GM18505 (cell line): ENCODE measurements around the gene HYDIN.
"Not testable (repeated sequence)": the region's sequence is repeated elsewhere in the genome, so short reads cannot be mapped to it uniquely, and the experiment has no call there.

Experiments used
- ATAC-seq: cut with Tn5 transposase; IDR thresholded peaks from one replicate; pipeline ENCODE4 v1.9.1; 2021; ENCODE audit not compliant: unreplicated experiment
- POLR2A ChIP-seq: IDR thresholded peaks from 4 replicates; pipeline ENCODE4 v1.6.1; 2011; ENCODE audit warnings: borderline replicate concordance; ENCODE audit not compliant: insufficient read depth, insufficient read length; ENCODE audit errors: extremely low read depth

Gene HYDIN

GRCh38 chr16:70861996-70862395 lies 368.5 kb downstream of the HYDIN start:
- not testable (repeated sequence) for ATAC-seq

DNA sequence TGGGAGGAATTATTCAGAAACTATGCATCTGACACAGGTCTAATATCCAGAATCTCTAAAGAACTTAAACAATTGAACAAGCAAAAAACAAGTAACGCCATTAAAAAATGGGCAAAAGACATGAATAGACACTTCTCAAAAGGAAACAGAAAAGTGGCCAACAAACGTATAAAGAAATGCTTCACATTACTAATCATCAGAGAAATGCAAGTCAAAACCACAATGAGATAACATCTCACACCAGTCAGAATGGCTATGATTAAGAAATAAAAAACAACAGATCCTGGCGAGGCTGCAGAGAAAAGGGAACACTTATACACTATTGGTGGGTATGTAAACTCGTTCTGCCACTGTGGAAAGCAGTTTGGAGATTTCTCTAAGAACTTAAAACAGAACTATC lies 379.2 kb downstream of the HYDIN start:
- ATAC-seq = not testable (repeated sequence)

- ATAC-seq = not testable (repeated sequence)
Measured at GRCh38 chr16:70823498-70824118, 406.9 kb downstream of the HYDIN start.

- not testable (repeated sequence) for ATAC-seq
Measured at GRCh38 chr16:70822734-70823133, 407.8 kb downstream of the HYDIN start.

DNA sequence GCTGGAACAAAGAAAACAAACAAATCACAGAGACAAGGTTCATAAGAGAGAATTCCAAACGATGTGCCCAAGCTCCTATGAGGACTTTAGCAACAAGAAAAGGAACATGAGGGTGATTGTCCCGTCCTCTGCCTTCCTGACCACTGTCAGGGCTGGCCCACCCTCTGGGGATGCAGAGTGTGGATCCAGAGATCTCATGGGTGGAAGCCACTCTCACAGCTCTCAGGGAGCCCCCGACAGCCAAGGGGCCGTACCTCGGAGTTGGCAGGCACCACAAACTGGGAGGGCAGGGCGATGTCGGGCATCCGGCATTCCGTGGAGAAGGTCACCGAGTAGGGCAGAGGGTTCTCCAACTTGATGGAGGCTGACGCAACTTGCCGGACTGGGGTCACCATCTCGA lies 412.4 kb downstream of the HYDIN start:
- not testable (repeated sequence) for ATAC-seq

DNA sequence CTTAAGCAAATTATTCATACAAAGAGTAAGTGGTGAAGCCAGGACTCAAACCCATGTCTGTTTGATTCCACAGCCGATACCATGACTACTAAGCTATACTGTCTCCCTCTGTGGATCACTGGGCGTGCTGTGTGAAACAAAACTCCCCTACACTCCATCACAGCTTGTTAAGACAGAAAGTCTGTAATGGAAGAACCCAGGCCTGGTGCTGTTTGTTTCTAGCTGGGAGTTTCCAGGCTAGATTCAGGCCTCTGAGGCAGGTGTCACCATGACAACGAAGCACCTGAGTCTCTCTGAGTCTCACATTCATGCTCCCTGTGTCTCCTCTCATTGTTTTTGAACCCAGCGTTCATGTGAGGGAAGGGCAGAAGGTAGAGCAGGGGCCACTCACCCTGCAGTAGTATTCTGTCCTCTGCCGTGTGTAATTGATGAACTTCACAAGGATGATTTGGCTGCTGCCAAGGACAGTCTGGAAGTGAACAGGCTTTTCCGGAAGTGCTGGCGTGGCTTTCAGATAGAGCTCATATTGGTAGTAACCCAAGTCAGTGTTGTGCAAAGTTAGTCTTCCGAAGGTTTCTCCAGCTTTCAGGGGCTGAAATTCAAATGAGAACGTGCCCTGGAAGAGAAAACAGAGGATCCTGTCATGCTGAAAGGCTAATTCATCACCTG lies 421.0 kb downstream of the HYDIN start:
- no peak for TF ChIP-seq POLR2A
- no peak for ATAC-seq

- no peak for ATAC-seq
- no peak for TF ChIP-seq POLR2A
Measured at GRCh38 chr16:70808371-70808770, 422.2 kb downstream of the HYDIN start.

DNA sequence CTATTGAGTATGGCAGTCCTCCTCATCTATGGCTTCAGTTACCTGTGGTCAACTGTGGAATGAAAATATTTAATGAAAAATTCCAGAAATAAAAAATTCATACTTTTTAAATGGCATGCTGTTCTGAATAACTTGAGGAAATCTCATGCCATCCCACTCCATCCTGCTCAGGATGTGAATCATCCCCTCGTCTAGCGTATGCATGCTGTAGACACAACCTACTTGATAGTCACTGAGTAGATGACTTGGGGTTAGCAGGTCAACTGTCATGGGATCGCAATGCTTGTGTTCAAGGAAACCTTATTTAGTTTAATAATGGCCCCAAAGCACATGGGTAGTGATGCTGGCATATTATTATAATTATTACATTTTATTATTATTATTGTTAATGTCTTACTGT lies 424.7 kb downstream of the HYDIN start:
- TF ChIP-seq POLR2A = no peak
- no peak for ATAC-seq

DNA sequence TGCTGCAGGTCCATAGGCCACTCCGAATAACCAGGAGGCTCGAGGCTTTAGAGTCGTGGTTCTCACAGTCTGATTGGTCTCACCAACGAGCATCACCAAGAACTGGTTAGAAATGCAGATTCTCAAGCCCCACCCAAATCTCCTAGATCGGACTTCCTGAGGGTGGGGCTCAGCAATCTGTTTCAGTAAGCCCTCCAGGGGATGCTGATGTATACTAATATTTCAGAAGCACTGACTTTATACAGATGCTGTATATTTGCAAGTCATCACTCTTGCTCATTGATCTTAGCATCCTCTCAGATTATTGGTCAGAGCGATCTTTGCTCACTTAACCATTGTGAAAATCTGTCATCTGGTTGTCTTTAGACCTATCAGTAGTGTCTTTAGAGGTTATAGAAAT lies 425.1 kb downstream of the HYDIN start:
- TF ChIP-seq POLR2A = no peak
- ATAC-seq = no peak

DNA sequence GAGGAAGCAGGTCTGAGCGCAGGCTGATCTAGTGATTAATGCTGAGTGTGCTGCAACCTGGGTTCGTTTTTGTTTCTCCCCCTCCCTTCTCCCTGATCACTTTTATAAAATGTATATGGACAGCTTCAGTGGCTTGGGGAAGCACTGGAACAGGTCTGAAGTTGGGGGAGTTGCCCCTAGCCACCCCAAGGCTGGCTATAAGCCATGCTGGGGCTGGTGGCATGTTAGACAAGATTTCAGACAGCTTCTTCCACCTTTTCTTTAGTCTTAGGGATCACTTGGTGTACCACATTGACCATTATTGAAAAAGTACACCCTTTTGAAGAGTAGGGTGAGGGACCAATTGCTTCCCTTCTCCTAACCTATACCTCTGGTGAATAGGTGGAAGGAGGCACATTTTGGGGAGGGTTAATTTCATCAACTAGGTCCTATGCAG lies 425.8 kb downstream of the HYDIN start:
- no peak for TF ChIP-seq POLR2A
- ATAC-seq = no peak

DNA sequence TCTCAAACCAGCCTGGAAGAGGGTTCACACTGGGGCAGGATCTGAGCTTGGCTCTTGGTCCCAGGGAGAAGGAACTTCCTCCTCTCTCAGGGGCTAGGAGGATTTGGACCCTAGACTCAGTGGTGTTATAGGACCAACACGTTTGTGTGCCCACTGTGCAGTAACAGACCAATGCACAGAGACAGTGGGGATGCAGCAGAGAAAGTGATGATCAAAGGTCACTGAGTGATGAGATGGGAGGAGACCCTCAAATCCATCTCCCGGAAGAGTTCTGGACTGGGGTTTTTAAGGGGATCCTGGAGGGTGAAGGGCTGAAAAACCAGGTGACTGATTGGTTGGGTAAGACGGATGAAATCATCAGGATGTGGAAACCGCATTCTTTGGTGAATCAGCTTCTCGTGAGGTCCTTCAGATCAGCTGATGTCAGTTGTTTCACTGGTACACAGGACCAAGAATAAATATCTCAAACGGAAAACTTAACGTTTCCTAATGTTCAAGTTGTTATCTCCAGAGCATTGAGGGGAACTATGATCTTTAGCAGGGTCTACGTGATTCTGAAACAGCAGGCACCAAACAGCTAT lies 426.3 kb downstream of the HYDIN start:
- TF ChIP-seq POLR2A = no peak
- ATAC-seq = no peak

- no peak for TF ChIP-seq POLR2A
- ATAC-seq = no peak
Measured at GRCh38 chr16:70803319-70803718, 427.2 kb downstream of the HYDIN start.

DNA sequence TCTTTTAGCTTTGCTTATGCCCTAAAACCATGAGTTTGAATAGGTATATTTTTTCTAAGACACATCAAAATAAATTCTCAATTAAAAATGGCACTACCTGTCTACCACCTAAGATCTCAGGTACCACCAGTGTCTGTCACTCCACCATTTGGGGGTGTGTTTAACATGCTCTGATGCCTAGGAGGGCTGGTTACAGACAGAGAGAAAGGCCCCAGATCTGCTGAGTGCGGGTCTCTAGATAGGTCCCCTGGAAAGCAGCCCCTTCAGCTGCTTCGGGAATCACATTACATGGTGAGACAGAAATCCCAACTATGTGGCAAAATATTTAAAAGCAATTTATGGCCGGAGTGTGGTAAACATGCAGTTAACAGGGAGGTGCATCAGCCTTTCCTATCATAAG lies 428.9 kb downstream of the HYDIN start:
- ATAC-seq = no peak
- no peak for TF ChIP-seq POLR2A

DNA sequence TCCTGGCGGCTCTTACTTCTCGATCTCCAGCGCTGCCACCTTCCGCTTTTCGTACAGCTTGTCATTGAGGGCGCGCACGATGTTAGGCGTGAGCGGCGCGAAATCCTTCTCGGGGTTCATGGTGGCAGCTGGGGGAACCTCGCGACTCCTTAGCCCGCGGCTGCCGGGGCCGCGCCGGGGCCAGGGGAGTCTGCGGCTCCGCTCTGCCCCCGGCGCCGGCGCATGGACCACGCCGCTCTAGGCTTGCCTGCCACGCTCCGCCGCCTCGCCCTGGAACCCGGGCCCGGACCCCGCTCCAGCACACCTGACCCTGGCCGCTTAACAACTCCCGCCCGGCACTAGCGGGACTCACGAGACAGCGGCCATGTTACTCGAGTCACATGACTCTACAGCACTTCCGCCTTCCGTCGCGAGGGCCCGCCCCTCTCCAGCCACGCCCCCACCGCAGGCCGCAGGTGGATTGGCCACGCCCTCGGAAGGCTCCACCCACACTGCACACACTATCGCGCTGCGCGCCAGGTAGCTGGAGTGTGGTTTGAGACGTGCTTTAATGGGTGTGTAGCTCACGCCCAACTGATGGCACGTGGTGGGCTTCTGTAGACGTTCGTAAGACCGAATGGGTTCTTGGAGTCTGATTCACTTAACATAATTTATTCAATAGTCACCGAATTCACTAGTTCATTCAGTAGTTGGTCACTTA lies 429.6 kb downstream of the HYDIN start, which contains the start of gene VAC14:
VAC14 (minus strand) TSS at position 378 of the 700 bp plus-strand sequence; CDS start at position 120, 258 bp downstream.
- peak; percentile 96 for ATAC-seq
- peak; percentile 83 for TF ChIP-seq POLR2A

DNA sequence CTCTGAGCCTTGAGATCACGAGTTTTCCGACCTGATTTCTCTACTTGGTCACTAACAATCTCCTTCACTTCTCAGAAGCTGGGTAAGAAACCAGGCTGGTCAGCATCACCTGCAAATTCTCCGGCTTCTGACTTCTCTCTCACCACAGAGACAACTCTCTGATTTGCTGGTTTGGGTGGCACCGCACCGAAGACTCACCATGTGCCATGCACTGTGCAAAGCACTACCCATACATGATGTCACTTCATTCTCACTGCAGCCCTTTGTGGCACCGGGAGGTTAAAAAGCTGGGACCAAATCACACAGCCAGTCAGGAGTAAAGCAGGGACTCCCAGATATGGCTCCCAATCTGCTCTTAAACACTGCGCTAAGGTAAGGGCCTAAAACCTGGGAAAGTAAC lies 430.2 kb downstream of the HYDIN start:
- TF ChIP-seq POLR2A = no peak
- ATAC-seq = no peak

GRCh38 chr16:70796301-70796700 lies 434.2 kb downstream of the HYDIN start:
- TF ChIP-seq POLR2A = no peak
- no peak for ATAC-seq
